Stomach (tissue), 4 donors: Measurements from ENCODE around the gene USP53.

Experiments
- CTCF ChIP-seq, 7 experiments: fragments of 450-650 bp in 4 of 7; fragments of 200-600 bp in 3 of 7; sonication (generic) in 3 of 7; IDR thresholded peaks; one replicate each; pipeline ENCODE4 v1.5.1; 2016 to 2019; ENCODE audit warnings: antibody characterized with exemption in 7 of 7, control low read depth in 2 of 7, mild to moderate bottlenecking in 1 of 7
- EP300 ChIP-seq: sonication (generic); formaldehyde crosslinking; IDR thresholded peaks from one replicate; pipeline ENCODE4 v1.6.1; 2017; ENCODE audit warnings: antibody characterized with exemption
- POLR2A ChIP-seq, 4 donors: fragments of 450-650 bp; IDR thresholded peaks; one replicate each; pipeline ENCODE4 v1.6.1; 2016; ENCODE audit warnings: antibody characterized with exemption in 4 of 4, control low read depth in 2 of 4, mild to moderate bottlenecking in 1 of 4, moderate library complexity in 1 of 4
- POLR2AphosphoS5 ChIP-seq, 3 donors: sonication (generic); formaldehyde crosslinking; IDR thresholded peaks; one replicate each; pipeline ENCODE4 v1.6.1; 2016; ENCODE audit warnings: antibody characterized with exemption in 3 of 3

- TF ChIP-seq CTCF (IDR thresholded peaks at IDR 0.05) (no peak), EP300 (no peak), POLR2A (IDR thresholded peaks at IDR 0.05) (no peak), POLR2AphosphoS5 (IDR thresholded peaks at IDR 0.05) (no peak)
These were observed 95.1 kb downstream of the USP53 start for GRCh38 chr4:119307606-119308005.
